K562 (cell line): ENCODE data around the gene RAB31. TPM values are rescaled to one million over a fixed set of nuclear protein-coding genes. Genes with fewer than 3 reads are reported as not detected.

Source experiments
- BRF1 ChIP-seq: IDR thresholded peaks from 3 replicates; pipeline ENCODE4 v1.6.1; 2011; ENCODE audit warnings: borderline replicate concordance, mild to moderate bottlenecking; ENCODE audit not compliant: insufficient read length; ENCODE audit errors: extremely low read depth
- C11orf30 ChIP-seq: fragments of 450-650 bp; IDR thresholded peaks from 2 replicates; pipeline ENCODE4 v1.6.1; 2016; ENCODE audit warnings: low read depth, mild to moderate bottlenecking
- CTCF ChIP-seq, 3 experiments: IDR thresholded peaks in 2 of 3; conservative IDR thresholded peaks in 1 of 3; 2 replicates each; pipeline ENCODE4 v1.5.1; 2011 to 2012; ENCODE audit warnings: low read length in 3 of 3, mild to moderate bottlenecking in 3 of 3, control low read depth in 2 of 3, improper control_type of control experiment in 1 of 3, inconsistent platforms in 1 of 3, low read depth in 1 of 3, mixed read lengths in 1 of 3, moderate library complexity in 1 of 3; ENCODE audit not compliant: insufficient read depth in 2 of 3
- DEAF1 ChIP-seq: fragments of 450-650 bp; formaldehyde crosslinking; IDR thresholded peaks from 2 replicates; pipeline ENCODE4 v1.4.0; 2020; ENCODE audit warnings: mild to moderate bottlenecking, moderate library complexity
- GTF2F1 ChIP-seq: IDR thresholded peaks from 2 replicates; pipeline ENCODE4 v1.6.1; 2011; ENCODE audit warnings: low read depth, low read length, improper control_type of control experiment
- MTA3 ChIP-seq: fragments of 450-650 bp; formaldehyde crosslinking; IDR thresholded peaks from 2 replicates; pipeline ENCODE4 v1.6.1; 2017; ENCODE audit warnings: mild to moderate bottlenecking, borderline replicate concordance
- NBN ChIP-seq: fragments of 450-650 bp; IDR thresholded peaks from 2 replicates; pipeline ENCODE4 v1.6.1; 2016; ENCODE audit warnings: low read depth, mild to moderate bottlenecking
- POLR2AphosphoS5 ChIP-seq: IDR thresholded peaks from 2 replicates; pipeline ENCODE4 v1.6.1; 2011; ENCODE audit warnings: mild to moderate bottlenecking, low read depth, low read length, moderate library complexity; ENCODE audit not compliant: control insufficient read depth, insufficient read depth
- REST ChIP-seq, 2 experiments: fragments of 450-650 bp; formaldehyde crosslinking in 1 of 2; IDR thresholded peaks; 2 replicates each; pipeline versions ENCODE4 v1.4.0 to v1.6.1; 2014 to 2020; ENCODE audit warnings: mild to moderate bottlenecking in 2 of 2, borderline replicate concordance in 1 of 2, low read depth in 1 of 2
- RNF2 ChIP-seq: sonication (generic); IDR thresholded peaks from 2 replicates; pipeline ENCODE4 v1.6.1; 2016
- SRSF3 ChIP-seq: fragments of 200-400 bp; formaldehyde crosslinking; IDR thresholded peaks from 2 replicates; pipeline ENCODE4 v1.6.1; 2016; ENCODE audit warnings: mild to moderate bottlenecking, low read length, moderate library complexity; ENCODE audit not compliant: insufficient read depth
- STAG1 ChIP-seq: sonication (generic); formaldehyde crosslinking; IDR thresholded peaks from 2 replicates; pipeline ENCODE4 v1.5.0; 2020; ENCODE audit warnings: missing genetic modification reagents, borderline replicate concordance
- ZNF316 ChIP-seq: fragments of 450-650 bp; IDR thresholded peaks from 2 replicates; pipeline ENCODE4 v1.6.1; 2016
- ZNF449 ChIP-seq: fragments of 250-450 bp; sonication (Bioruptor Pico); IDR thresholded peaks from 2 replicates; pipeline ENCODE4 v1.8.0; 2022; ENCODE audit warnings: moderate library complexity, mild to moderate bottlenecking, inconsistent platforms
- polyA plus RNA-seq, 8 experiments: library from polyadenylated mRNA; depleted of rRNA in 4 of 8; stranded (reverse) in 5 of 8; unstranded in 3 of 8; fragments of >200 nt; fragmentation: Nextera tagmentation in 2 of 8; fragmentation: Illumina TruSeq in 1 of 8; extraction: Ambion mirVana in 2 of 8; extraction: Trizol in 1 of 8; gene quantifications; 2 replicates each; pipeline versions ENCODE4 v1.2.1 to v1.2.3, GENCODE V29; 2011 to 2014; ENCODE audit warnings: inconsistent platforms in 1 of 8, missing spikeins in 1 of 8
- total RNA-seq, 7 experiments: library from RNA; depleted of rRNA in 6 of 7; stranded (reverse); fragments of >200 nt in 6 of 7; fragmentation: Illumina TruSeq in 2 of 7; extraction: Trizol in 2 of 7; gene quantifications; 2 replicates each; pipeline versions ENCODE4 v1.2.1 to v1.2.3, GENCODE V29; 2011 to 2021; ENCODE audit warnings: low replicate concordance in 1 of 7

The RAB31 gene
- total and polyA plus RNA-seq, 9 of the 15 experiments (the other 6 are each of a cell fraction or from before 2014, with no cell fraction given) = 20.7 to 70.4 (median 41.3) TPM

- peak; percentile 48; the same call in 1 of the 2 replicates for TF ChIP-seq REST (IDR thresholded peaks at IDR 0.05; ENCODE audit: borderline replicate concordance)
- no peak for TF ChIP-seq REST (CRISPR knock-in tag; IDR thresholded peaks at IDR 0.05; ENCODE audit: low read depth)
- no peak for TF ChIP-seq GTF2F1
- TF ChIP-seq C11orf30 = peak; percentile 25; the same call in 1 of the 2 replicates
- TF ChIP-seq POLR2AphosphoS5 = no peak
- TF ChIP-seq BRF1 = no peak
- TF ChIP-seq MTA3 = no peak
- no peak for TF ChIP-seq RNF2
- TF ChIP-seq STAG1 (CRISPR knock-in tag) = no peak
- TF ChIP-seq DEAF1 = 0 out of 2 replicates have a peak, but pooled peaks have one; percentile 4
- no peak for TF ChIP-seq NBN
- TF ChIP-seq SRSF3 = no peak
- peak; percentile 13 to 51 (median 23); a peak in 2 of 6 replicates for TF ChIP-seq CTCF (IDR thresholded peaks at IDR 0.05 in 2 of 3, conservative IDR thresholded peaks at IDR 0.05 in 1 of 3; ENCODE audit: insufficient read depth in 2 of 3, low read depth in 1 of 3, low read length in 3 of 3)
- peak; percentile 39; the same call in 1 of the 2 replicates for TF ChIP-seq ZNF316
- no peak for TF ChIP-seq ZNF449 (CRISPR knock-in tag)
Observed at GRCh38 chr18:9850309-9850708, 142.2 kb downstream of the RAB31 start (continued).
